ENCODE data around the gene GIMAP7.

DNA sequence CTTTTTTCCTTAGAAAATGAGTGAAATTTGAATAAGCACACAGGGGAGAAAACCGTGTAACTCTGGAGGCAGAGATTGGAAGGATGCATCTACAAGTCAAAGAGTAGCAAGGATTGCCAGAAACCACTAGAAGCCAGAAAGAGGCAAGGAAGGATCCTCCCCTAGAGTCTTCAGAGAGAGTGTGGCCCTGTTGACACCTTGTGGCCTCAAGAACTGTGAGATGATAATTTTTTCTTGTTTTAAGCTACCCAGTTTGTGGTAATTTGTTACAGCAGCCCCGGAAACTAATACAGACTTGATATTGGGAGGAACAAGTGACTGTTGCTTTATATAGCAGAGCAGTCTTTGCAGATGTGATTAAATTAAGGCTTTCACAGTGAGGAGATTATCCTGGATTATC, 3.6 kb upstream of the GIMAP7 start:
- TF ChIP-seq EP300 (IDR thresholded peaks at IDR 0.05; ENCODE audit: low read depth) (no peak), CTCF (IDR thresholded peaks at IDR 0.05) (no peak)
